HG03135 (cell line): Measurements from ENCODE around the gene ARHGEF1.

Source experiments
- ATAC-seq: cut with Tn5 transposase; IDR thresholded peaks from one replicate; pipeline ENCODE4 v1.9.1; 2021; ENCODE audit warnings: mild to moderate bottlenecking, moderate library complexity; ENCODE audit not compliant: unreplicated experiment

The ARHGEF1 gene

GRCh38 chr19:41880329-41880708 lies 2.7 kb upstream of the ARHGEF1 start:
- ATAC-seq: no peak

GRCh38 chr19:41883463-41883820 lies 458 bp downstream of the ARHGEF1 start:
- ATAC-seq: no peak

- ATAC-seq: peak; percentile 74
Measured at GRCh38 chr19:41883821-41884733, 1.1 kb downstream of the ARHGEF1 start.

GRCh38 chr19:41886761-41887710 lies 4.1 kb downstream of the ARHGEF1 start:
- ATAC-seq: no peak

GRCh38 chr19:41887711-41888382 lies 4.9 kb downstream of the ARHGEF1 start:
- no peak for ATAC-seq

GRCh38 chr19:41888926-41889325 lies 5.9 kb downstream of the ARHGEF1 start:
- no peak for ATAC-seq

GRCh38 chr19:41889896-41890295 lies 6.9 kb downstream of the ARHGEF1 start:
- ATAC-seq: no peak

GRCh38 chr19:41890936-41891335 lies 8.0 kb downstream of the ARHGEF1 start:
- ATAC-seq: no peak

- no peak for ATAC-seq
Measured at GRCh38 chr19:41892173-41892902, 9.4 kb downstream of the ARHGEF1 start.

GRCh38 chr19:41893899-41894298 lies 10.9 kb downstream of the ARHGEF1 start:
- ATAC-seq: no peak

- no peak for ATAC-seq
Measured at GRCh38 chr19:41894350-41894749, 11.4 kb downstream of the ARHGEF1 start.

- ATAC-seq: no peak
Measured at GRCh38 chr19:41895745-41896580, 13.0 kb downstream of the ARHGEF1 start.

GRCh38 chr19:41896581-41896942 lies 13.6 kb downstream of the ARHGEF1 start:
- no peak for ATAC-seq

- ATAC-seq: no peak
Measured at GRCh38 chr19:41897181-41897580, 14.2 kb downstream of the ARHGEF1 start.

- no peak for ATAC-seq
Measured at GRCh38 chr19:41897820-41898219, 14.8 kb downstream of the ARHGEF1 start.

- ATAC-seq: no peak
Measured at GRCh38 chr19:41898235-41898634, 15.3 kb downstream of the ARHGEF1 start.

- no peak for ATAC-seq
Measured at GRCh38 chr19:41901707-41902360, 18.9 kb downstream of the ARHGEF1 start.

GRCh38 chr19:41902594-41902993 lies 19.6 kb downstream of the ARHGEF1 start:
- ATAC-seq: no peak
